Lower lobe of right lung (tissue), 2 donors: ENCODE results near the gene TMEM201. TPM values are rescaled to one million over a fixed set of nuclear protein-coding genes. Genes with fewer than 3 reads are reported as not detected.

Experiments
- ATAC-seq, 2 donors: fragments of 200-7000 bp; cut with Tn5 transposase; one replicate each; pipeline ENCODE4 v1.9.1; 2020 to 2022; ENCODE audit warnings: mild to moderate bottlenecking in 2 of 2, moderate library complexity in 2 of 2
- DNase-seq: peaks from one replicate; pipeline ENCODE4 v3.0.0-alpha.2; 2020
- H3K27ac ChIP-seq: fragments of 200-600 bp; one replicate; pipeline ENCODE4 v1.8.0; 2022
- H3K27me3 ChIP-seq: fragments of 200-600 bp; one replicate; pipeline ENCODE4 v1.8.0; 2022; ENCODE audit warnings: low read depth
- H3K36me3 ChIP-seq: fragments of 200-600 bp; one replicate; pipeline ENCODE4 v1.8.0; 2022; ENCODE audit warnings: mild to moderate bottlenecking
- H3K4me1 ChIP-seq: fragments of 200-600 bp; one replicate; pipeline ENCODE4 v1.8.0; 2022
- H3K4me3 ChIP-seq: fragments of 200-600 bp; one replicate; pipeline ENCODE4 v1.8.0; 2022; ENCODE audit warnings: mild to moderate bottlenecking
- H3K9me3 ChIP-seq: fragments of 200-600 bp; one replicate; pipeline ENCODE4 v1.8.0; 2022
- intact Hi-C: fragments of 100-400 bp; cut with DNase I; formaldehyde crosslinking; loops from one replicate; pipeline ENCODE4 v1.11.0; 2022
- total RNA-seq: library from RNA; stranded (reverse); fragmentation: NEBNext Ultra II Directional; extraction: Animal tissue kit (Norgen Biotek cat#: 25700); gene quantifications from one replicate; pipeline ENCODE4 v1.2.1, GENCODE V29; 2021
- TF ChIP-seq, protein P1 (sequence below): fragments of 200-600 bp; IDR thresholded peaks from one replicate; pipeline ENCODE4 v1.8.0; 2022; ENCODE audit warnings: antibody characterized with exemption, mild to moderate bottlenecking
- donor health status: DM: no; HTN: yes; CAD: no; lungs with severe emphysema.

Gene TMEM201
- total RNA-seq, 1 donor from 2014 or later, result 8.2 TPM

DNA sequence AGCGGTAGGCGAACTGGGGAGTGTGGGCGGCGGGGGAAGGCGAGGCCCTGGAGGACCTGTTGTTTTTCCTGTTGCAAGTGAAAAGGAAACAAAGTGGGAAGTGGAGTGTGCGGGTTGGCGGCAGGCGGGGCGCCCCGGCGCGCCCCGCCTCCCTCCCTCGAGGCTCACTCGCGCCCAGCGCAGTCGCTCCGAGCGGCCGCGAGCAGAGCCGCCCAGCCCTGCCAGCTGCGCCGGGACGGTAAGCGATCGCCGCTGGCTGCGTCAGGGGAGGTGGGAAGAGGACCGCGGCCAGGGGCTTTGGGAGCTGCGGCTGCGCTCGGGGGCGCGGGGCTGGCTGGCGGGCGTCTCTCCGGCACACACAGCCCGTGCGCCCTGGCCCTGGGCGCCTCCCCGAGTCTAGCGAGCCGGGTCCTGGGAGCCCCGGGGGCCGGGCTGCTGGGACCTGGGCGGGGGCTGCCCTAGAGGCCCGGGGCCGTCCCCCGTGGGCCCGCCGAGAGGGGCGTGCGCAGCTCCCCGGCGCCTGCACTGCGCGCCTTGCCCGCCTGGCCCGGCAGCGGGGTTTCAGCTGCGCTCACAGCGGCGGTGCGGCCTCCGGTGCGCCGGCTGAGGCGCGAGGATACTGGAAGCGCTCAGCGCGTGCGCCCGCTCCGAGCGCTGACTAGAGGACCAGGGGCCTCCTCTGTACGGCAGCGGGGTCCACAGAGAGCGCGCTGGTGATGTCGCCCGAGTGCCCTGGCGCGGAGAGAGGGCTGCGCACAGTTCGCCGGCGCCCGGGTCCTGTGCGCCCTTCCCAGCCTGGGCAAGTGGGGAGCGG, 63.1 kb downstream of the TMEM201 start, which contains the start of gene PIK3CD:
TSS of gene PIK3CD (plus strand) at position 167 of the 814 bp plus-strand sequence. CDS start 58,725 bp downstream, outside the sequence.
- intact Hi-C loops, result no loop called here
- TF ChIP-seq, protein P1, sequence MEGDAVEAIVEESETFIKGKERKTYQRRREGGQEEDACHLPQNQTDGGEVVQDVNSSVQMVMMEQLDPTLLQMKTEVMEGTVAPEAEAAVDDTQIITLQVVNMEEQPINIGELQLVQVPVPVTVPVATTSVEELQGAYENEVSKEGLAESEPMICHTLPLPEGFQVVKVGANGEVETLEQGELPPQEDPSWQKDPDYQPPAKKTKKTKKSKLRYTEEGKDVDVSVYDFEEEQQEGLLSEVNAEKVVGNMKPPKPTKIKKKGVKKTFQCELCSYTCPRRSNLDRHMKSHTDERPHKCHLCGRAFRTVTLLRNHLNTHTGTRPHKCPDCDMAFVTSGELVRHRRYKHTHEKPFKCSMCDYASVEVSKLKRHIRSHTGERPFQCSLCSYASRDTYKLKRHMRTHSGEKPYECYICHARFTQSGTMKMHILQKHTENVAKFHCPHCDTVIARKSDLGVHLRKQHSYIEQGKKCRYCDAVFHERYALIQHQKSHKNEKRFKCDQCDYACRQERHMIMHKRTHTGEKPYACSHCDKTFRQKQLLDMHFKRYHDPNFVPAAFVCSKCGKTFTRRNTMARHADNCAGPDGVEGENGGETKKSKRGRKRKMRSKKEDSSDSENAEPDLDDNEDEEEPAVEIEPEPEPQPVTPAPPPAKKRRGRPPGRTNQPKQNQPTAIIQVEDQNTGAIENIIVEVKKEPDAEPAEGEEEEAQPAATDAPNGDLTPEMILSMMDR, result no peak
- peak within 1 kb of the TSS; percentile 64 for H3K4me3 ChIP-seq
- no peaks in the 10 kb centered on the region for H3K36me3 ChIP-seq
- peak; percentile 66 for DNase-seq
- H3K27me3 ChIP-seq, result peaks cover 17% of the 10 kb centered on the region
- ATAC-seq, result peak; percentile 67 to 75
- H3K9me3 ChIP-seq, result no peaks in the 10 kb centered on the region
- H3K4me1 ChIP-seq, result peaks cover 17% of the 10 kb centered on the region
- H3K27ac ChIP-seq, result peak within 1 kb of the TSS; percentile 80

DNA sequence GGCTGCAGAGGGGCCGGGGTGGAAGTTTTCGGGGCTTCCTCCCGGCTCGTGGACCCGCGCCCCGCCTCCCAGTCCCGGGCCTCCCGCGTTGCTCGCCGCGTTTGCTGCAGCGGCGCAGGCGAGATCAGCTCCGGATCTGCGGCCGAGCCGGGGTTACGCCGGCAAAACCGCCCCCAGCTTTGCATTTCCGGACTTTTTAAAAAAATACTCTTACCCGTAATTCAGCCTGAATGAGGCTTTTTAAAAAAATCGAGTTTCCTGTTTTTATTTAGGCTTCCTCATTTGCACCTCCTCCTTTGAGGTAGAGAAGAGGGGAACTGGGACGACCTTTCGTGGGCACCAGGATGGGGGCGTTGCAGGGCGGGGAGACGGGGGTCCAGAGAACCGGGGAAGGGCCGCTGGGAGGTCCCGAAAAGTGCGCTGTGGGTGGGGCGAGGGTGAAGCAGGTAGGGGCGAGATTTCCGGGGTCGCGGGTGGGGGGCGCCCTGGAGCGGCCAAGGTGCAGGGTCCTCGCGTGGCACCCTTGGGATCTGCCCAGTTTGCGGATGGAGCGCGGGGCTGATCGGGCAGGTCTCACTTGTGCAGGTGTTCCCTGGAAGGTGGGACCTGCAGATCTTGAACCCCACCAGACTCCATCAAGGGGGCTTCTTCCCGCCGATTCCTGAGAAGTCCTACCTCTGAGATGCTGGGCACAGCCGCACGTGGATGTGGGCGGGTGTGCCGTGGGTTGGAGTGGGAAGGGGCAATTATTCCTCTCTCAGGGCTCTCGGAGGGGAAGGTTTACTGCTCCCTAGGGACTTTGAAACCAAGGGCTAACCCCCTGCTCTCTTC, 63.9 kb downstream of the TMEM201 start:
- TF ChIP-seq, protein P1, result no peak
- Histone ChIP-seq H3K4me3 (peak overlapping the region; percentile 64), H3K27ac (peak overlapping the region; percentile 80), H3K36me3 (no peaks in the 10 kb centered on the region), H3K9me3 (no peaks in the 10 kb centered on the region), H3K27me3 (peaks cover 17% of the 10 kb centered on the region), H3K4me1 (peaks cover 17% of the 10 kb centered on the region)
- DNase-seq, result peak; percentile 70
- peak; percentile 65 to 67 for ATAC-seq
- intact Hi-C loops, result no loop called here

DNA sequence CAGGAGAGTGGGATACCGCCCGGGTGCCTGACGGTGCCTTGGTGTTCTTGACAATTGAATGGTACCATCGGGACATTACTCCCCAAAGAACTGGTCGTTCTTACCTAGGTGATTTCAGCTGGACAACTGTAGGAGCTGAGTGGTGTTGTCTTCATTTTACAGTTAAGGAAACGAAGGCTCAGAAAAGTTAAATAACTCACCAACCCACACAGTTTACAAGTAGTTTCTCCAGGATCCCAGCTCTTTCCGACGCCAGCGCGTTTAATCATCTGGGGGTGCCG, 64.4 kb downstream of the TMEM201 start:
- TF ChIP-seq, protein P1, result no peak
- Histone ChIP-seq H3K27ac (no peak overlapping the region), H3K36me3 (no peaks in the 10 kb centered on the region), H3K27me3 (peaks cover 17% of the 10 kb centered on the region), H3K4me3 (peak overlapping the region; percentile 64), H3K4me1 (peaks cover 17% of the 10 kb centered on the region), H3K9me3 (no peaks in the 10 kb centered on the region)
- intact Hi-C loops, result no loop called here
- ATAC-seq (no peak), DNase-seq (no peak)

DNA sequence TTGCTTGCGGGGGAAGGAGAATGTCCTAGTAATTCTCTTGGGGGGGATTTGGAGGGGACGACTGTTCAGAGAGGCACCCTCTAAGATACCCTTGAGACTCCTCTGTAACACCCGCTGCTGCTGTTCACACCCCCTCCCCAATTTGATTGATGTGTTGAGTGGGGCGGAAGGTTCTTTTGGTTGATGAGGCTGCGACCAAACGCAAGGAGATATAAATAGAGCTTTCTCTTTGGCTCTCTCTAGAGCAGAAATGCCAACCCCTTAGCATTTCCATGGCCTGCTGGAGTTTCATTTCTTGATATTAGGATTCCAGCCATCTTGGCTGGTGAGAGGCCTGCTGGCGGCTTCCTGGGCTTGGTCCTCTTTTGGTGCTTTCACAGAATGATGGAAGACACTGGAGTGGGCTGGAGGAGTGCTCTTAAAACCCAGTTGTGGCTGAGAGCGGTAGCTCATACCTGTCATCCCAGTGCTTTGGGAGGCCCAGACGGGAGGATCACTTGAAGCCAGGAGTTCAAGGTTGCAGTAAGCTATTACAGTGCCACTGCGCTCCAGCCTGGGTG, 64.9 kb downstream of the TMEM201 start:
- ATAC-seq (peak in 1 of 2 donors; percentile 2), DNase-seq (no peak)
- peaks cover 17% of the 10 kb centered on the region for H3K4me1 ChIP-seq
- peak overlapping the region; percentile 64 for H3K4me3 ChIP-seq
- no peaks in the 10 kb centered on the region for H3K9me3 ChIP-seq
- no peaks in the 10 kb centered on the region for H3K36me3 ChIP-seq
- TF ChIP-seq, protein P1, result no peak
- intact Hi-C loops, result no loop called here
- H3K27ac ChIP-seq, result no peak overlapping the region
- peaks cover 17% of the 10 kb centered on the region for H3K27me3 ChIP-seq

DNA sequence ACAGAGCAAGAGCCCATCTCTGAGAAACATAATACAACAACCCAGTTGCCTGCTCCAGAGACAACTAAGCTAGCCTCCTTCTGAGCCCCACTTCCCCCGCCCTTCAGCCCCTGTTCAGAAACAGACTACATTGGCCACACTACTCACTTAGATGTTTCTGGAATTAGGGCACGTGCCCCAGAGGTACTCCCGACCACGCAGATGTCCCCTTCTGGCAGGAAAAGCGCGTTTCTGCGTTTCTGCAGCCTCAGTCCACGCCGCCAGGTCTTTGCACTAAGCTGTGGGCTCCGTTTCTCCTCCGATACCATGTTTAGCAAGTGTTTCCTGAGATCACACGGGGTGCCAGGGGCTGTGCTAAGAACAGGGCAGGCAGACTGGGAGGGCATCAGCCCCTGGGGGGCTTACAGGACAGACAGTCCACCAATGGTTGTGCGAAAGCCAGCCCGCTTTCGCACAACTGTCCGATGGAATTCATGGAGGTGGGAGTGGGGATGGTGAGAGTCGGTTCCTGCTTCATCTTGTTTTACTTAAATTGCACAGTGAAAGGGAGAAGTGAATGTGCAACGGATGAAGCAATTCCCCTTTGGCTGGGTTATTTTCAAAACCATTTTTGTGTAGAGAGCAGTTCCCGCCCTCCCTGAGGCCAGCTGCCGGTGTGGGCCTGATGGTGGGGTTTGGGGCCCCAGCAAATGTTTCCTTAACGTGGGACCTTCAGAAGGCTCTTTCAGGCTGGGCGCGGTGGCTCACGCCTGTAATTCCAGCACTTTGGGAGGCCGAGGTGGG, 65.5 kb downstream of the TMEM201 start:
- DNase-seq (peak; percentile 55), ATAC-seq (peak; percentile 37 to 40)
- Histone ChIP-seq H3K27me3 (peaks cover 17% of the 10 kb centered on the region), H3K9me3 (no peaks in the 10 kb centered on the region), H3K4me1 (peaks cover 24% of the 10 kb centered on the region), H3K36me3 (no peaks in the 10 kb centered on the region), H3K27ac (peak overlapping the region; percentile 5), H3K4me3 (peak overlapping the region; percentile 64)
- TF ChIP-seq, protein P1, result no peak
- intact Hi-C loops, result no loop called here
